Neural crest cell (in vitro differentiated cells): Measurements from ENCODE around the gene CPLX1. TPM values are rescaled to one million over a fixed set of nuclear protein-coding genes. Genes with fewer than 3 reads are reported as not detected.

ENCODE experiments used
- DNase-seq: peaks from one replicate; pipeline ENCODE4 v3.0.0; 2021; ENCODE audit warnings: low read depth, mixed read lengths, low spot score
- H3K27ac Mint-ChIP-seq: one replicate; pipeline ENCODE4 v1.8.0; 2021; ENCODE audit warnings: mild to moderate bottlenecking, mixed read lengths; ENCODE audit not compliant: unreplicated experiment
- H3K27me3 Mint-ChIP-seq: 2 replicates; pipeline ENCODE4 v1.8.0; 2021; ENCODE audit warnings: low read depth, mild to moderate bottlenecking, mixed read lengths
- H3K36me3 Mint-ChIP-seq: 2 replicates; pipeline ENCODE4 v1.8.0; 2021; ENCODE audit warnings: low read depth, mild to moderate bottlenecking, mixed read lengths
- H3K4me1 Mint-ChIP-seq: 2 replicates; pipeline ENCODE4 v1.8.0; 2021; ENCODE audit warnings: mixed read lengths
- H3K4me3 Mint-ChIP-seq: one replicate; pipeline ENCODE4 v1.8.0; 2021; ENCODE audit warnings: mild to moderate bottlenecking, mixed read lengths
- H3K9me3 Mint-ChIP-seq: 2 replicates; pipeline ENCODE4 v1.8.0; 2021; ENCODE audit warnings: mixed read lengths
- total RNA-seq: library from RNA; stranded (reverse); gene quantifications from 2 replicates; pipeline ENCODE4 v1.2.1, GENCODE V29; 2021
- TF ChIP-seq, protein P1 (sequence below): fragments of 200-600 bp; sonication (generic); conservative IDR thresholded peaks from 2 replicates; pipeline ENCODE4 v1.5.0; 2021; ENCODE audit warnings: antibody characterized with exemption, mild to moderate bottlenecking

The CPLX1 gene
- total RNA-seq, 1 donor from 2014 or later: 2.0 TPM

DNA sequence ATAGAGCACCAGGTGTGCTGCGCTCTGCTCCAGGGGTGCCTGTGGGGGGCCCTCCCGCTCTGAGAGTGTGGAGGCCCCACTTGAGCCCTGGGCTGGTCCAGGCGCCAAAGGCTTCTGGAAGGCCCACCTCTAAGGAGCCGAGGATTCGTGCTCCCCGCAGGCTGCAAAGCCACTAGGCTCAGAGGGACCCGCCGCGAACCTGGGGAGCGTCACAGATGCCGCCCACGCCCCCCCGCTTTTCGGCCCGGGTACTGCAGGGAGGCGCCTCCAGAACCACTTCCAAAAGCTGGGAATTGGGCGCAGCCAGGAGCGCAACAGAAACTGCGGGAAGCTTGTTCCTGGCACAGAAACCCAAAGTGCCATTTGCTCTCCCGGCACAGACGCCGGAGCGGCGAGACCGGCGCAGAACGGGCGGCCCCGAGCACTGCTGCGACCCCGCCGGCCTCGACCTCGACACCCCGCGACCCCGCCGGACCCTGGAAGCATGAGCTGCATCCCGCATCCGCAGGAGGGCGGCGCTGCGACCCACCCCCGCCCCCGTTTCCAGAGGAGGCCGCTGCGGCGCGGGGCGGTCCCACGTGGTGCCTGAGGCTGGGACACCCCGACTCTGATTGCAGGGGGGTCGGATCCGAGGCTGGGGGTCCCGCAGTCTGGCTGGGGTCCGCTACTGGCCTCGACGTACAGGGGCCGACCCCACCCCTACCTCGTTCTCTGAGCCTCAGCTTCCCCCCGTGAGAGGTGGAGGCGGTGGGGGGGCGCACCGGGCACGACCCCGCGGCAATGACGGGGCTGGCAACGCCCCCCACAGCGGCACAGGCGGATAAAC lies 30.8 kb downstream of the CPLX1 start:
- no peaks in the 10 kb centered on the region for H3K9me3 Mint-ChIP-seq
- TF ChIP-seq, protein P1, sequence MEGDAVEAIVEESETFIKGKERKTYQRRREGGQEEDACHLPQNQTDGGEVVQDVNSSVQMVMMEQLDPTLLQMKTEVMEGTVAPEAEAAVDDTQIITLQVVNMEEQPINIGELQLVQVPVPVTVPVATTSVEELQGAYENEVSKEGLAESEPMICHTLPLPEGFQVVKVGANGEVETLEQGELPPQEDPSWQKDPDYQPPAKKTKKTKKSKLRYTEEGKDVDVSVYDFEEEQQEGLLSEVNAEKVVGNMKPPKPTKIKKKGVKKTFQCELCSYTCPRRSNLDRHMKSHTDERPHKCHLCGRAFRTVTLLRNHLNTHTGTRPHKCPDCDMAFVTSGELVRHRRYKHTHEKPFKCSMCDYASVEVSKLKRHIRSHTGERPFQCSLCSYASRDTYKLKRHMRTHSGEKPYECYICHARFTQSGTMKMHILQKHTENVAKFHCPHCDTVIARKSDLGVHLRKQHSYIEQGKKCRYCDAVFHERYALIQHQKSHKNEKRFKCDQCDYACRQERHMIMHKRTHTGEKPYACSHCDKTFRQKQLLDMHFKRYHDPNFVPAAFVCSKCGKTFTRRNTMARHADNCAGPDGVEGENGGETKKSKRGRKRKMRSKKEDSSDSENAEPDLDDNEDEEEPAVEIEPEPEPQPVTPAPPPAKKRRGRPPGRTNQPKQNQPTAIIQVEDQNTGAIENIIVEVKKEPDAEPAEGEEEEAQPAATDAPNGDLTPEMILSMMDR: no peak
- no peak for DNase-seq

DNA sequence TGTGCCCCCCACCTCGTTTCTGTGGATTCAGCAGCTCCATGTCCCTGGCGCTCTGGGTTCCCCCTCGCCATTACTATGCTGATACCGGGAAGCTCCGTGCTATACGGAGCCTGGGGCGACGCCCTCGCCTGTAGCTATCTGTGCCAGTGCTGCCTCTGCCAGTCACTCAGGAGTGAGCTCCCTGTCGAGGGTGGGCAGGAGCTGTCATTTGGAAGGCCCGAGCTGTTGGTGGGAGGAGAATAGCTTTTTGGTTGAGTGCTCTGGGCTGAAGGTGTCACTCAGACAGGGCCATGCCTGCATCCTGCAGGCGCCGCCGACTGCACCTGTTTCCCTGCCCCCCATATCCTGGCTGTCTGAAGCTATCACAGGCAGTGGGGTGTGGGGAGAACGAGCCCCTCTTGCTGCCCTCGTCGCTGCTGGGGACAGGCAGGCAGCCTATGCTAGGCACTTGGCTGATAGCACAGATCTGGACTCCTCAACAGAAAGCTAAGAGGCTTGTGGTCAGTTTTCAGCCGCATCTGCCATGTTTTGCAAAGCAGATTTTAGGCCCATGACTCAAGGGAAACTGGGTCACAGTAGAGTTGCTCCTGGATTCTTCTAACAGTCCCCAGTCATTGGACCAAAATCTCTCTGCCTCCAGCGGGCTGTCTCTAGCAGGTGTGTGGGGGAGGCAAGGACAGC lies 31.8 kb downstream of the CPLX1 start:
- H3K9me3 Mint-ChIP-seq: no peaks in the 10 kb centered on the region
- TF ChIP-seq, protein P1: no peak
- no peaks in the 10 kb centered on the region for H3K36me3 Mint-ChIP-seq
- H3K27me3 Mint-ChIP-seq: peaks cover 21% of the 10 kb centered on the region
- peak overlapping the region; percentile 35 for H3K27ac Mint-ChIP-seq
- H3K4me1 Mint-ChIP-seq: peaks cover 15% of the 10 kb centered on the region
- no peak for DNase-seq
- H3K4me3 Mint-ChIP-seq: no peak overlapping the region

More for the DNA sequence above, 30.8 kb downstream of the CPLX1 start:
- Mint-ChIP-seq H3K36me3 (no peaks in the 10 kb centered on the region), H3K27me3 (peaks cover 21% of the 10 kb centered on the region), H3K27ac (no peak overlapping the region), H3K4me3 (no peak overlapping the region), H3K4me1 (peaks cover 16% of the 10 kb centered on the region)

DNA sequence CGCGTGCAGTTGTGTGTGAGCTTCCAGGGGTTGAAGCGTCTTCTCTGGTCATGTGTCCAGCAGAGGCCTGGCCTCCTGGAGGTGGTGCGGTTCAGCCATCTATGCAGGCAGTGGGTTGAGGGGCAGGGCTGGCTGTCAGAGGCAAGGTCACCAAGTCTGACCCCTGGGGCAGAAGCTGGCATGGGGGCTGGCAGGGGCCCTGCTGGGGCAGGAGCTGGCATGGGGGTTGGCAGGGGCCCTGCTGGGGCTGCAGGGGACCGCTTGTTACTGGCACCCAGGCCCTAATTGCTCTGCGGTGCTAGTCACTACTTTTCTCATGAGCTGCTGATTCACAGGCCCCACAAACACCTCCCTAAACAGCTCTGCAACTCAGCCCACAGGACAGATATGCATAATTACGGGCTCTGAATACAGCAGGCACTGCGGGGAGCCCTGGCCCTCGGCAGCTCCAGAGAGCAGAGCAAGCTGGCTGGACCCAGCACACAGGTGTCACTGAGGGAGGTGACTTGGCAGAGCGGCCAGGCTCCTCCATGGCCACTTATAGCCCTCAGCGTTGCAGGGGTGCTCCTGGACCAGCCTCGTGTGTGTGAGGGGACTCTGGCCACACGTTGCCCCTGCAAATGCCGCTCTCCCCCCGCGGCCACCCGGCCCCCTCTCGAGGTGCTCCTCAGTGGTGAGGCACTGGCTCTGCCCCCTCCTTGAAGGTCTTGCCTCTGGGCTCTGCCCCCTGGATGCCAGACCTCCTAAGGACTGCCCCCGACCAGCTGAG lies 32.7 kb downstream of the CPLX1 start:
- H3K4me1 Mint-ChIP-seq: peaks cover 12% of the 10 kb centered on the region
- H3K36me3 Mint-ChIP-seq: no peaks in the 10 kb centered on the region
- peak overlapping the region; percentile 57 for H3K27ac Mint-ChIP-seq
- no peak for DNase-seq
- TF ChIP-seq, protein P1: no peak
- peaks cover 21% of the 10 kb centered on the region for H3K27me3 Mint-ChIP-seq
- no peak overlapping the region for H3K4me3 Mint-ChIP-seq
- H3K9me3 Mint-ChIP-seq: no peaks in the 10 kb centered on the region

DNA sequence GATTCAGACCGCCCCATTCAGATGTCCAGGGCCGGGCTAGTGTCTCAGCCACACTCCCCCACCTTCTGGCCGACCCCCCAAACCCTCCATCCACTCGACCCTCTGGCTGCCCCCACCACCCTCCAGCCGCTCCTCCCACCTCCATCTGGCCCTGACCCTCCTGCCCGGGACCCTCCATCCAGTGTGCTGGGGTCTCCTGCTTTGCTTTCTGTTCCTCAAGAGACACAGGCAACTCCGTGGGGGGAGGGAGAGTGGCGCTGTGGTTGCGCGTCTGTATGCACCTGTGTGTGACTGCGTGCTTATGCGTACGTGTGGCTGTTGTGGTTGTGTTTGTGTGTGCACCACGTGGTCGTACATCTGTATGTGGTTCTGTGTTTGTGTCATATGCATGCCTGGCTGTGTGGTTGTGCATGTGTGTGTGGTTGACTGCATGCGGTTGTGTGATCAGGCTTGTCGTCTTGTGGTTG lies 33.3 kb downstream of the CPLX1 start:
- Mint-ChIP-seq H3K27me3 (peaks cover 21% of the 10 kb centered on the region), H3K27ac (peak overlapping the region; percentile 57), H3K36me3 (no peaks in the 10 kb centered on the region), H3K9me3 (no peaks in the 10 kb centered on the region), H3K4me3 (no peak overlapping the region), H3K4me1 (peaks cover 12% of the 10 kb centered on the region)
- TF ChIP-seq, protein P1: no peak
- no peak for DNase-seq

DNA sequence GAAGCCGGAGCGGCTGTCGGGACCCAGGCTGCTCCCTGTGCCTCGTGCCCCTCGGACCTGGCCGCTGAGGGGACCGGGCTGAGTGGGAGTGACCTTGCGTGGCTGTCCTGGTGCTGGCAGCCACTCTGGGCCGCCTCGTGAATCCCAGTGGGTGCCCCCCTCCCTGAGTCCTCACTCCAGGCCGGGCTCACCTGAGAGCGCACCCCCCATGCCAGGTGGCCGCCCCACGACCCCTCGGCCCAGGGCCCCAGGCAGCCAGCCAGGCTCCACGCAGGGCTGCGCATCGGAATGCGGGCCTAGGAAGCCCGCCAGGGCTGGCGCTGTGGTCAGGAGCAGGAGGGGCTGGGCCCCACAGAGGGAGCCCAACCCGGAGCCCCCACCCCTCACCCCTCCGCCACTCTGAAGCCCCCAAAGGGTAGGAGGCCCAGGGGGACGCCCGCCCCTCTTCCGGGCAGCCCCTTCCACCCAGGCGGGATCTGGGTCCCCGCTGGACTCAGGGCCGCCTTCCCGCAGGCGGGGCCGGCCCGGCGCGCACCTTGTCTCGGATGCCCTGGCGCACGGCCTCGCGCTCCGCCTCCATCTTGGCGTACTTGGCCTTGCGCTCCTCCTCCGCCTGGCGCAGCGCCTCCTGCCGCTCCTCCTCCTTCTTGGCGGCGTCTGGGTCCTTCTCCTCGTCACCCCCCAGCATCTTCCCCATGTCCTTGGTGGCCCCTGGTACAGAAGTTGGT lies 33.9 kb downstream of the CPLX1 start:
- peaks cover 16% of the 10 kb centered on the region for H3K4me1 Mint-ChIP-seq
- H3K36me3 Mint-ChIP-seq: no peaks in the 10 kb centered on the region
- peaks cover 24% of the 10 kb centered on the region for H3K27me3 Mint-ChIP-seq
- H3K9me3 Mint-ChIP-seq: no peaks in the 10 kb centered on the region
- no peak for DNase-seq
- H3K27ac Mint-ChIP-seq: no peak overlapping the region
- TF ChIP-seq, protein P1: no peak
- H3K4me3 Mint-ChIP-seq: no peak overlapping the region
